Heart right ventricle (tissue), 16 donors: ENCODE results near the gene DYSF. TPM values are rescaled to one million over a fixed set of nuclear protein-coding genes. Genes with fewer than 3 reads are reported as not detected.

Source experiments
- ATAC-seq, 8 donors: fragments of 200-7000 bp; cut with Tn5 transposase; one replicate each; pipeline ENCODE4 v1.9.1; 2020; ENCODE audit warnings: mild to moderate bottlenecking in 8 of 8, moderate library complexity in 8 of 8, moderate number of reproducible peaks in 1 of 8
- DNase-seq, 2 donors: peaks; one replicate each; pipeline ENCODE4 v3.0.0-alpha.2; 2020
- H3K27ac ChIP-seq, 10 donors: fragments of 200-600 bp; sonication (generic) in 2 of 10; one replicate each; pipeline versions ENCODE4 v1.5.0 to v1.8.0; 2020 to 2022; ENCODE audit warnings: mild to moderate bottlenecking in 3 of 10
- H3K27me3 ChIP-seq, 7 donors: fragments of 200-600 bp; one replicate each; pipeline ENCODE4 v1.8.0; 2021 to 2022; ENCODE audit warnings: mild to moderate bottlenecking in 2 of 7
- H3K36me3 ChIP-seq, 9 donors: fragments of 200-600 bp; sonication (generic) in 1 of 9; one replicate each; pipeline versions ENCODE4 v1.5.0 to v1.8.0; 2020 to 2022; ENCODE audit warnings: mild to moderate bottlenecking in 2 of 9
- H3K4me1 ChIP-seq, 9 donors: fragments of 200-600 bp; sonication (generic) in 1 of 9; one replicate each; pipeline versions ENCODE4 v1.5.0 to v1.8.0; 2020 to 2022; ENCODE audit warnings: mild to moderate bottlenecking in 4 of 9
- H3K4me3 ChIP-seq, 10 donors: fragments of 200-600 bp; sonication (generic) in 2 of 10; one replicate each; pipeline versions ENCODE4 v1.5.0 to v1.8.0; 2020 to 2022; ENCODE audit warnings: mild to moderate bottlenecking in 7 of 10, moderate library complexity in 2 of 10
- H3K9me3 ChIP-seq, 11 donors: fragments of 200-600 bp in 10 of 11; sonication (generic) in 2 of 11; one replicate each; pipeline versions ENCODE4 v1.5.0 to v1.8.0; 2013 to 2022; ENCODE audit warnings: mild to moderate bottlenecking in 2 of 11, control low read depth in 1 of 11, moderate library complexity in 1 of 11
- WGBS, 2 donors: extraction: QIAGEN DNeasy Blood & Tissue Kit; methylation state at CpG; one replicate each; pipeline ENCODE4 v1.1.7; 2013; ENCODE audit warnings: inconsistent platforms in 1 of 2; 5-methylcytosine and 5-hydroxymethylcytosine counted together
- intact Hi-C, 10 donors: fragments of 100-400 bp; cut with DNase I; formaldehyde crosslinking; loops; one replicate each; pipeline versions ENCODE4 v1.11.1 to v1.14.2; 2022
- polyA plus RNA-seq, 2 donors: library from polyadenylated mRNA; stranded (reverse); fragments of 200-250 nt; gene quantifications; one replicate each; pipeline ENCODE4 v1.2.3, GENCODE V29; 2013
- total RNA-seq, 10 donors: library from RNA; stranded (reverse); fragmentation: NEBNext Ultra II Directional in 3 of 10; extraction: Animal tissue kit (Norgen Biotek cat#: 25700) in 3 of 10; gene quantifications; one replicate each; pipeline versions ENCODE4 v1.2.1 to v1.2.4, GENCODE V29; 2021 to 2023
- TF ChIP-seq, protein P1 (sequence below), 9 donors: fragments of 200-600 bp; sonication (generic) in 2 of 9; IDR thresholded peaks; one replicate each; pipeline versions ENCODE4 v1.5.0 to v1.8.0; 2021 to 2022; ENCODE audit warnings: antibody characterized with exemption in 9 of 9, mild to moderate bottlenecking in 5 of 9, moderate library complexity in 1 of 9
- donor health status: Arrhythmogenic right ventricular cardiomyopathy.
- donor health status: ischemic (EF 13 %, LVEDD 7.1; RV severe dilation, severe dysfunction).
- donor health status: healthy with polysubstance abuse.
- donor health status: DM: no; HTN: yes; CAD: no.
- donor health status: DM: no; HTN: no; CAD: no.
- donor health status: ischemic (EF 25% LVEDD 6.9; RV normal size, moderate dysfunction).
- donor health status: ischemic (EF 25% LVEDD 5.7; RV mildly dilated, moderate dysfunction).
- donor health status: healthy.
- donor health status: DM: yes; HTN: yes; CAD: no.
- donor health status: Ischemic cardiomyopathy.
- donor health status: ischemic (EF 35%, LVEDD 5.7; RV mildly dilated, moderate dysfunction).
- donor health status: nonischemic (EF 11% LVEDD 7.7; RV severe dilation, severe dysfunction).
- donor health status: DM: yes; HTN: yes; CAD: no.
- donor health status: PGD.
- donor health status: ischemic (EF 29% LVEDD 5.4; RV normal size, mild dysfunction).
- donor health status: nonischemic (EF 23%, LVEDD 6.1; RV moderate dilation, normal function).

Gene DYSF
- total and polyA plus RNA-seq, 12 donors: 20.6 to 100 (median 64.8) TPM

DNA sequence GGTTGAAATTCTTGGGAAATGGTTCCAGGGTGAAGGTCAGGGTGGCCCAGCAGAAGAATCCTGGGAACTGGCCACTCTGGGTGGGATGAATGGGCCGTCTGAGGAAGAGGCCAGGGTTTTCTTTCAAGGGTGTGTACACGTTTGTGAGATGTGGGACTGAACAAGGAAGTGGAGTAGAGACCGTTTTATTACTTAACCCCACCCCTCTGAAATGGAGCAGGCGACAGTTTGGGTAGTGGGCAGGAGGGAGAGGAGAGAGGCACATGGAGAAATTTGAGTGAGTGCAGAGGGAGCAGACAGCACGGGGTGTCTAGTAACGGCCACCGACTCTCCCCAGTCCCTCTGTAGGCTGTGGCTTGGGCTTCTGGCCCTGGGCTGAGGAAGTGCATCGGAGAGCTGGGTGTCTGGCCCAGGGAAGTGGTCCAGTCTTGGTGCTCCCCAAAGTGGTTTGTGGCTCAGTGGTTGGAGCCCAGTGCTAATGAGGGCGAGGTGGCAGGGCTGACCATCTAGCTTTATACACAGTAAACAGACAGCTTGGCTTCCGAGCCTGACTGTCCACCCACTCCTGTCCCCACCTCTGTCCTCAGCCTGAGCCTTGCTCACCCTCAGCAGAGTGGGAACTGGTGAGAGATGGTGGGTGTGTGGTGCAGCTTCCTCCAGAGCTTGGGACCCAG lies 135.3 kb downstream of the DYSF start:
- no peak for DNase-seq
- intact Hi-C loops: no loop called here
- Histone ChIP-seq H3K36me3 (peaks cover 0 to 79% (median 11%) of the 10 kb centered on the region in 9 donors), H3K27ac (no peak overlapping the region), H3K9me3 (no peaks in the 10 kb centered on the region), H3K27me3 (no peaks in the 10 kb centered on the region), H3K4me3 (no peak overlapping the region), H3K4me1 (peaks cover 0 to 8% (median 0%) of the 10 kb centered on the region in 9 donors)
- no peak for ATAC-seq
- WGBS, 2 donors: 82 to 85% methylated on average over 10 of the region's 10 CpGs
- TF ChIP-seq, protein P1, sequence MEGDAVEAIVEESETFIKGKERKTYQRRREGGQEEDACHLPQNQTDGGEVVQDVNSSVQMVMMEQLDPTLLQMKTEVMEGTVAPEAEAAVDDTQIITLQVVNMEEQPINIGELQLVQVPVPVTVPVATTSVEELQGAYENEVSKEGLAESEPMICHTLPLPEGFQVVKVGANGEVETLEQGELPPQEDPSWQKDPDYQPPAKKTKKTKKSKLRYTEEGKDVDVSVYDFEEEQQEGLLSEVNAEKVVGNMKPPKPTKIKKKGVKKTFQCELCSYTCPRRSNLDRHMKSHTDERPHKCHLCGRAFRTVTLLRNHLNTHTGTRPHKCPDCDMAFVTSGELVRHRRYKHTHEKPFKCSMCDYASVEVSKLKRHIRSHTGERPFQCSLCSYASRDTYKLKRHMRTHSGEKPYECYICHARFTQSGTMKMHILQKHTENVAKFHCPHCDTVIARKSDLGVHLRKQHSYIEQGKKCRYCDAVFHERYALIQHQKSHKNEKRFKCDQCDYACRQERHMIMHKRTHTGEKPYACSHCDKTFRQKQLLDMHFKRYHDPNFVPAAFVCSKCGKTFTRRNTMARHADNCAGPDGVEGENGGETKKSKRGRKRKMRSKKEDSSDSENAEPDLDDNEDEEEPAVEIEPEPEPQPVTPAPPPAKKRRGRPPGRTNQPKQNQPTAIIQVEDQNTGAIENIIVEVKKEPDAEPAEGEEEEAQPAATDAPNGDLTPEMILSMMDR (IDR thresholded peaks at IDR 0.05): no peak

DNA sequence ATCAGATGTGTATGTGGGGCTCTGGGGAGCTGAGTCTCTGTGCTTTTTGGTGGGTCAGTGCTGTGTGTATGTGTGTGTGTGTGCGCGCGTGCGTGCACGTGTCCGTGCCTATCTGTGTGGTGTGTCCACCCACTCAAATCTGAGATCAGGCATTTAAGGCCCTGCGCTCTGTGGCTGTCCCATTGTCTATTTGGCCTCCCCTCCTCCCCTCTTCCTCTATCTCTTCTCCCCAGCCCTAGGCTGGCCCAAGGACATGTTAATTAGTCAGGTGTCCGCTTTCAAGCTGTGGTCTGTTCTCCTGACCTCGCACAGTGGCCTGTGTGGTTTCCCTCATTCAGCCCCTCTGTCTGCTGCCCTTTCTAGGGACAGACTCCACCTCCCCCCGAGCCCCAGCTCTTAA lies 136.4 kb downstream of the DYSF start:
- TF ChIP-seq, protein P1 (IDR thresholded peaks at IDR 0.05): no peak
- intact Hi-C loops: no loop called here
- WGBS, 2 donors: 98% methylated on average over 10 of the region's 10 CpGs

DNA sequence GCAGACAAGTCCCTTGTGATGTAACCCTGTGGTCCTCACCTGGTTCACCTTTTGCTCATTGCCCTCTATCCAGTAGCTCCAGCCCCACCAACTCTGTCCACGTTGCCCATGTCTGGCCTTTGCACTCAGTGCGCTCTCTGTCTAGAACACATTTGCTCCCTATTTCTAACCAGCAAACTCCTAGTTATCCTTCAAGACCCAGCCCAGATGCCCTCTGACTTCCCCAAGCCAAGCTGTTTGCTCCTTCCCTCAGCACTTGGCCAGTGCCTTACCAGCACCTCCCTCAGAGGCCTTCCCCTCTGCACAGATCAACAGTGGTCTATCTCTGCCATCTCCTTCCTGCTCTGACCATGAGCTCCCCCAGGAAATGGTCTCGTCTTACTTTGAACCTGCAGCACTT lies 137.7 kb downstream of the DYSF start:
- H3K36me3 ChIP-seq: peaks cover 0 to 79% (median 11%) of the 10 kb centered on the region in 9 donors
- ATAC-seq: no peak
- peaks cover 0 to 8% (median 0%) of the 10 kb centered on the region in 9 donors for H3K4me1 ChIP-seq
- H3K27ac ChIP-seq: no peak overlapping the region
- TF ChIP-seq, protein P1 (IDR thresholded peaks at IDR 0.05): no peak
- no peak overlapping the region for H3K4me3 ChIP-seq
- H3K27me3 ChIP-seq: no peaks in the 10 kb centered on the region
- H3K9me3 ChIP-seq: no peaks in the 10 kb centered on the region
- DNase-seq: no peak
- WGBS, 2 donors: 91 to 95% methylated on average over 3 of the region's 3 CpGs
- intact Hi-C loops: no loop called here

More for the DNA sequence above, 136.4 kb downstream of the DYSF start:
- no peak overlapping the region for H3K4me3 ChIP-seq
- H3K4me1 ChIP-seq: peaks cover 0 to 8% (median 0%) of the 10 kb centered on the region in 9 donors
- peaks cover 0 to 79% (median 11%) of the 10 kb centered on the region in 9 donors for H3K36me3 ChIP-seq
- no peaks in the 10 kb centered on the region for H3K9me3 ChIP-seq
- H3K27me3 ChIP-seq: no peaks in the 10 kb centered on the region
- ATAC-seq (no peak), DNase-seq (no peak)
- no peak overlapping the region for H3K27ac ChIP-seq

DNA sequence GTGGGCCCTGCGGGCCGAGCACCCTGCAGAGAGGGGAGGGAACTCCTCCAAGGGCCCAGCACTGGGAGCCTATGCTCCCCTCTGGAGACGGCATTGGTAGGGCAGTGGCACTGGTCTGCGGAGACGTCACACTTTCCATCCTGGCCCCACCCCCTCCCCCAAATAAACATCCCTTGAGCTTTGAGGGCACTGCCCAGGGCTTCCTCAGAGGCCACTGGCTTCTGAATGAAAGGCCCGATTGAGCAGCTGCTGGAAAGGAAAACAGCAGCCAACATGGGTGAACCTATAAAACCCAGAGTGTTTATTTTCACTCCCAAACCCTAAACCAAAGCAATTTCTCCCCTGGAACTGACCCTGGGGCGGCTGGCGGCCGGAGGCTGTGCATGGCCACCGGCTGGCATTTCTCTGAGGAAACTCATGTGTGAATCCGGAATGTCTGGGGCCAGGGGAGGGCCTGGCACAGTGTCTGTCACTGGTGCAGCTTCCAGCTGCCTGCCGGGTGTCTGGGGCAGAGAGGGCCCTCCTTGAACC lies 138.9 kb downstream of the DYSF start:
- 87 to 89% methylated on average over 12 of the region's 12 CpGs for WGBS, 2 donors
- intact Hi-C loops: no loop called here
- TF ChIP-seq, protein P1 (IDR thresholded peaks at IDR 0.05): no peak
- DNase-seq (no peak), ATAC-seq (peak in 5 of 8 donors; percentile 6 to 43 (median 37))
- Histone ChIP-seq H3K36me3 (peaks cover 0 to 84% (median 11%) of the 10 kb centered on the region in 9 donors), H3K27me3 (no peaks in the 10 kb centered on the region), H3K4me1 (peaks cover 0 to 8% (median 0%) of the 10 kb centered on the region in 9 donors), H3K4me3 (no peak overlapping the region), H3K27ac (no peak overlapping the region), H3K9me3 (no peaks in the 10 kb centered on the region)
